Loucy (cell line): ENCODE data around the gene STUM.

Experiments used
- CTCF ChIP-seq: fragments of 200-600 bp; sonication (generic); conservative IDR thresholded peaks from 2 replicates; pipeline ENCODE4 v1.5.1; 2014; ENCODE audit warnings: mild to moderate bottlenecking, antibody characterized with exemption, low read length
- EZH2phosphoT487 ChIP-seq: fragments of 200-600 bp; IDR thresholded peaks from 2 replicates; pipeline ENCODE4 v1.6.1; 2018; ENCODE audit warnings: antibody characterized with exemption, mild to moderate bottlenecking, moderate library complexity, borderline replicate concordance

GRCh38 chr1:226647719-226648118 is 99.2 kb downstream of the STUM start:
- no peak for TF ChIP-seq CTCF
- TF ChIP-seq EZH2phosphoT487 = no peak
